HEK293 (cell line): ENCODE data around the gene KCNB1.
A peak's percentile ranks its signal among the peaks of the same experiment; 100 is the strongest.
"Not testable (repeated sequence)": the region's sequence is repeated elsewhere in the genome, so short reads cannot be mapped to it uniquely, and the experiment has no call there.

Experiments
- CTCF ChIA-PET: fragments of 350-600 bp; formaldehyde crosslinking; extraction: SDS; loops from one replicate; lab custom pipeline; 2021; ENCODE audit warnings: antibody characterized with exemption; lab: Yijun Ruan, JAX
- POLR2A ChIA-PET: fragments of 300-600 bp; formaldehyde crosslinking; extraction: SDS; loops from one replicate; lab custom pipeline; 2020; ENCODE audit warnings: antibody characterized with exemption, inconsistent platforms; lab: Yijun Ruan, JAX
- H3K27ac ChIP-seq: fragments of 200-500 bp; sonication (Bioruptor generic); 2 replicates; pipeline ENCODE4 v1.5.1; 2014; ENCODE audit warnings: low read depth, low read length, control low read depth, inconsistent platforms; ENCODE audit errors: extremely low read depth
- H3K36me3 ChIP-seq, 2 experiments: fragments of 200-500 bp in 1 of 2; sonication (Bioruptor generic) in 1 of 2; 1 replicate in 1 of 2; 2 replicates in 1 of 2; pipeline ENCODE4 v1.5.1; 2014 to 2017; ENCODE audit warnings: inconsistent platforms in 2 of 2, low read length in 2 of 2; ENCODE audit not compliant: control insufficient read depth in 2 of 2, insufficient read depth in 1 of 2
- H3K4me1 ChIP-seq: fragments of 200-500 bp; sonication (Bioruptor generic); 2 replicates; pipeline ENCODE4 v1.5.1; 2014; ENCODE audit warnings: mild to moderate bottlenecking, low read length, inconsistent platforms; ENCODE audit not compliant: control insufficient read depth, insufficient read depth
- H3K4me3 ChIP-seq: 2 replicates; pipeline ENCODE4 v1.5.1; 2011; ENCODE audit warnings: low read depth, mild to moderate bottlenecking, control low read depth, low read length, moderate library complexity
- H3K9me3 ChIP-seq: fragments of 200-500 bp; sonication (Bioruptor generic); 2 replicates; pipeline ENCODE4 v1.5.1; 2014; ENCODE audit warnings: low read depth, low read length, inconsistent platforms; ENCODE audit not compliant: control insufficient read depth, insufficient read depth
- MEIS1 ChIP-seq: sonication (generic); formaldehyde crosslinking; IDR thresholded peaks from 2 replicates; pipeline ENCODE4 v1.8.1; 2022; ENCODE audit warnings: missing genetic modification reagents, mild to moderate bottlenecking, borderline replicate concordance
- TRIM28 ChIP-seq: IDR thresholded peaks from 2 replicates; pipeline ENCODE4 v1.6.1; 2011; ENCODE audit warnings: low read length, control low read depth, borderline replicate concordance
- ZIC2 ChIP-seq: fragments of 450-650 bp; formaldehyde crosslinking; IDR thresholded peaks from 2 replicates; pipeline ENCODE4 v1.5.1; 2016; ENCODE audit warnings: missing biosample characterization, missing genetic modification characterization
- ZNF335 ChIP-seq: fragments of 450-650 bp; formaldehyde crosslinking; conservative IDR thresholded peaks from 2 replicates; pipeline ENCODE4 v1.5.1; 2016; ENCODE audit warnings: missing biosample characterization, missing genetic modification characterization
- ZNF623 ChIP-seq: fragments of 450-650 bp; formaldehyde crosslinking; IDR thresholded peaks from 2 replicates; pipeline ENCODE4 v1.5.1; 2016; ENCODE audit warnings: missing biosample characterization, missing genetic modification characterization
- ZNF701 ChIP-seq: fragments of 450-650 bp; formaldehyde crosslinking; IDR thresholded peaks from 2 replicates; pipeline ENCODE4 v1.5.1; 2016; ENCODE audit warnings: missing biosample characterization, missing genetic modification characterization
- ZNF707 ChIP-seq: fragments of 450-650 bp; formaldehyde crosslinking; IDR thresholded peaks from 2 replicates; pipeline ENCODE4 v1.5.1; 2016; ENCODE audit warnings: missing biosample characterization, missing genetic modification characterization
- TF ChIP-seq, protein P1 (sequence below): fragments of 450-650 bp; formaldehyde crosslinking; IDR thresholded peaks from 2 replicates; pipeline ENCODE4 v1.5.1; 2016; ENCODE audit warnings: missing biosample characterization, missing genetic modification characterization
- TF ChIP-seq, protein P2 (sequence below): fragments of 450-650 bp; formaldehyde crosslinking; IDR thresholded peaks from 2 replicates; pipeline ENCODE4 v1.5.1; 2016; ENCODE audit warnings: missing biosample characterization, missing genetic modification characterization
- TF ChIP-seq, protein P3 (sequence below): fragments of 450-650 bp; formaldehyde crosslinking; conservative IDR thresholded peaks from 2 replicates; pipeline ENCODE4 v1.5.1; 2016; ENCODE audit warnings: low read depth, missing biosample characterization, missing genetic modification characterization
- TF ChIP-seq, protein P4 (sequence below): sonication (generic); formaldehyde crosslinking; IDR thresholded peaks from 2 replicates; pipeline ENCODE4 v1.8.1; 2022; ENCODE audit warnings: mild to moderate bottlenecking, moderate library complexity, missing genetic modification reagents

The KCNB1 gene

DNA sequence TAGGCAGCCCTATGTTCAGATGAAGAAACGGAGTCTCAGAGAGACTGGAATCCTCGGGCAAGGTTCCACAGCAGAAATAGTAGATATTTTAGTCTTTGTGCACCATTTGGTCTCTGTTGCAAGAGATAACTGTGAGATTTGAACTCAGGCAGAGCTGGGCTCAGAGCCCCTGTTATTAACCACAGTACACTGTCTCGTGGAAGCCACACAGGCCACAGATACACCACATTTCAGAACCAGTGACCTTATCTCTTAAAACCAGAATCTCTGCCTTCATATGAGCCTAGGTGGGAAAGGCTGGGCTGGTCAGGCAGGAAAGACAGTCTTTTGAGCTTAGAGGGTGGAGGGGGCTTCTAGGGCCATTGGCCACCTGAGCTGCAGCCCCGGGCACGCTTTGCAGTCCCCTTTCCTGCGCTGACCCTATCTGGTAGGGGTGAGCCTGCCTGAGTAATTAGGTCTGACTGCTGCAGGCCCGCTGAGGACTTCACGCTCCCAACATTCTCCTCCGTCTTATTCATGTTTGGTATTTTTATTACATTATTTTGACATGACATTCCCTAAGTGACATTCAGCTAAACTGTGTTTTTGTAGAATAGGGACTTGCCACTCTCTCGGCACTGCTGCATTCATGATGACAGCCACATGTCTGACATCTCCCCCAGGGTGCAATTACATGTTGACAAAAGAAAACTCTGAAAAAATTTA is 71.1 kb downstream of the KCNB1 start:
- Histone ChIP-seq H3K27ac (no peak overlapping the region), H3K36me3 (no peaks in the 10 kb centered on the region), H3K4me3 (no peak overlapping the region), H3K4me1 (no peaks in the 10 kb centered on the region), H3K9me3 (no peaks in the 10 kb centered on the region)
- TF ChIP-seq MEIS1 (CRISPR knock-in tag): no peak
- ChIA-PET CTCF (interaction anchor here (0.9 kb wide), 1 partner anchor 78 kb away, joined by 4 read pairs; no protein-coding TSS in a partner anchor), POLR2A (interaction anchor here (0.6 kb wide), 1 partner anchor 77 kb away, joined by 3 read pairs; no protein-coding TSS in a partner anchor)

DNA sequence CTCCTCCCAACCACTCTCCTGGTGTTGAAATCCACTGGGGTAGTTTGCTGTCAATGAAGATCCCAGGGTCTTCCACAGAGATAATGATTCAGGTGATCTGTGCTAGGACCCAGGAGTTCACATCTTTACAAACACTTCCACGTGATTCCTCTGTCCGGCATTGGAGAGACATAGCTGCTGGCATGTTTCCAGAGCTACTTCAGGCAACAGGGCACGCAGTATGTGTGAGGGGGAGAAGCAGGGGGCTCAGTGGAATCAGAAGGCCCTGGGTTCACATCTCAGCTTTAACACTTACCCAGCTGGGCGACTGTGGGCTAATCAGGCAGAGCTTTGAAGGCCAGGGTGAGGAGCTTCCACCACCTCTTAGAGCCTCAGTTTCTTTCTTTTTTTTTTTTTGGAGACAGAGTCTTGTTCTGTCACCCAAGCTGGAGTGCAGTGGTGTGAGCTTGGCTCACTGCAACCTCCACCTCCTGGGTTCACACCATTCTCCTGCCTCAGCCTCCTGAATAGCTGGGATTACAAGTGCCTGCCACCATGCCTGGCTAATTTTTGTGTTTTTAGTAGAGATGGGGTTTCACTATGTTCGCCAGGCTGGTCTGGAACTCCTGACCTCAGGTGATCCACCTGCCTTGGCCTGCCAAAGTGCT is 72.4 kb downstream of the KCNB1 start:
- H3K27ac ChIP-seq, H3K36me3 ChIP-seq: not testable (repeated sequence)
- TF ChIP-seq, protein P1, sequence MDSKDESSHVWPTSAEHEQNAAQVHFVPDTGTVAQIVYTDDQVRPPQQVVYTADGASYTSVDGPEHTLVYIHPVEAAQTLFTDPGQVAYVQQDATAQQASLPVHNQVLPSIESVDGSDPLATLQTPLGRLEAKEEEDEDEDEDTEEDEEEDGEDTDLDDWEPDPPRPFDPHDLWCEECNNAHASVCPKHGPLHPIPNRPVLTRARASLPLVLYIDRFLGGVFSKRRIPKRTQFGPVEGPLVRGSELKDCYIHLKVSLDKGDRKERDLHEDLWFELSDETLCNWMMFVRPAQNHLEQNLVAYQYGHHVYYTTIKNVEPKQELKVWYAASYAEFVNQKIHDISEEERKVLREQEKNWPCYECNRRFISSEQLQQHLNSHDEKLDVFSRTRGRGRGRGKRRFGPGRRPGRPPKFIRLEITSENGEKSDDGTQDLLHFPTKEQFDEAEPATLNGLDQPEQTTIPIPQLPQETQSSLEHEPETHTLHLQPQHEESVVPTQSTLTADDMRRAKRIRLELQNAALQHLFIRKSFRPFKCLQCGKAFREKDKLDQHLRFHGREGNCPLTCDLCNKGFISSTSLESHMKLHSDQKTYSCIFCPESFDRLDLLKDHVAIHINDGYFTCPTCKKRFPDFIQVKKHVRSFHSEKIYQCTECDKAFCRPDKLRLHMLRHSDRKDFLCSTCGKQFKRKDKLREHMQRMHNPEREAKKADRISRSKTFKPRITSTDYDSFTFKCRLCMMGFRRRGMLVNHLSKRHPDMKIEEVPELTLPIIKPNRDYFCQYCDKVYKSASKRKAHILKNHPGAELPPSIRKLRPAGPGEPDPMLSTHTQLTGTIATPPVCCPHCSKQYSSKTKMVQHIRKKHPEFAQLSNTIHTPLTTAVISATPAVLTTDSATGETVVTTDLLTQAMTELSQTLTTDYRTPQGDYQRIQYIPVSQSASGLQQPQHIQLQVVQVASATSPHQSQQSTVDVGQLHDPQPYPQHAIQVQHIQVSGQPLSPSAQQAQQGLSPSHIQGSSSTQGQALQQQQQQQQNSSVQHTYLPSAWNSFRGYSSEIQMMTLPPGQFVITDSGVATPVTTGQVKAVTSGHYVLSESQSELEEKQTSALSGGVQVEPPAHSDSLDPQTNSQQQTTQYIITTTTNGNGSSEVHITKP (tag by site-specific recombination): peak; percentile 85
- 0 out of 2 replicates have a peak, but pooled peaks have one; percentile 7 for TF ChIP-seq ZNF335 (tag by site-specific recombination)
- TF ChIP-seq, protein P2, sequence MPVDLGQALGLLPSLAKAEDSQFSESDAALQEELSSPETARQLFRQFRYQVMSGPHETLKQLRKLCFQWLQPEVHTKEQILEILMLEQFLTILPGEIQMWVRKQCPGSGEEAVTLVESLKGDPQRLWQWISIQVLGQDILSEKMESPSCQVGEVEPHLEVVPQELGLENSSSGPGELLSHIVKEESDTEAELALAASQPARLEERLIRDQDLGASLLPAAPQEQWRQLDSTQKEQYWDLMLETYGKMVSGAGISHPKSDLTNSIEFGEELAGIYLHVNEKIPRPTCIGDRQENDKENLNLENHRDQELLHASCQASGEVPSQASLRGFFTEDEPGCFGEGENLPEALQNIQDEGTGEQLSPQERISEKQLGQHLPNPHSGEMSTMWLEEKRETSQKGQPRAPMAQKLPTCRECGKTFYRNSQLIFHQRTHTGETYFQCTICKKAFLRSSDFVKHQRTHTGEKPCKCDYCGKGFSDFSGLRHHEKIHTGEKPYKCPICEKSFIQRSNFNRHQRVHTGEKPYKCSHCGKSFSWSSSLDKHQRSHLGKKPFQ (tag by site-specific recombination): peak; percentile 92
- TF ChIP-seq, all 188 proteins: peak for 3; not testable (repeated sequence) for 185
- H3K4me1 ChIP-seq, H3K4me3 ChIP-seq, H3K9me3 ChIP-seq, POLR2A ChIA-PET, CTCF ChIA-PET: not testable (repeated sequence)

DNA sequence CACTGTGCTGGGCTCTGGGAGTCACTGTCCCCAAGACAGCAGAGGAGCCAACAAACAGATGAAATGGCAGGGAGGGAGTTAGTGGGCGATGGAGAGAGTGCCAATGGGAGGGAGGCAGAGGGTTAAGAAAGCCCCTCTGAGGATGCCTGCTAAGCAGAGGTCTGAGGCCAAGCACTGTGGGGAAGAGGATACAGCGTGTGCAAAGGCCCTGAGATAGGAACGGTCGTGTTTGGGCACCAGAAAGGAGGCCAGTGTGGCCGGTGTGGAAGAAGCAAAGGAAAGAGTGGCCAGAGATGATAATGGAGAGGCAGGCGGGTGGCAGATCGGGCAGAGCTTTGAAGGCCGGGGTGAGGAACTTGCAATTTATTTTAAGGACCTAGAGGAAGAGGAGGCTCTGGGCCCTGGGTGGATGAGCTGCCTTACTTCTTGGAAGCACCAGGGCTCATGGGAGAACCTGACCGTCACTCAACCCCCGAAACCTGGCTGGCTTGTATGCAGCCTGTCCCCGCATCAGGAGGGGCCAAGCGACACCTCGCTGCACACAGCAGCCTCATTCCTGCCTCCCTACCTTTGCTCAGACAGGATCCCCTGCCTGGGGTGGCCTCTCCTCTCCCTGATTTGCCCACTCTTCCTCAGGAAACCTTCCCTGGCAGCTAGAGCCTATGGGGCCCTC is 73.0 kb downstream of the KCNB1 start:
- Histone ChIP-seq H3K4me1 (no peaks in the 10 kb centered on the region), H3K4me3 (no peak overlapping the region), H3K27ac (no peak overlapping the region), H3K36me3 (no peaks in the 10 kb centered on the region), H3K9me3 (no peaks in the 10 kb centered on the region)
- no peak for TF ChIP-seq TRIM28
- TF ChIP-seq ZNF623 (tag by site-specific recombination): peak; percentile 90
- CTCF ChIA-PET: no interaction called here
- POLR2A ChIA-PET: no interaction called here

DNA sequence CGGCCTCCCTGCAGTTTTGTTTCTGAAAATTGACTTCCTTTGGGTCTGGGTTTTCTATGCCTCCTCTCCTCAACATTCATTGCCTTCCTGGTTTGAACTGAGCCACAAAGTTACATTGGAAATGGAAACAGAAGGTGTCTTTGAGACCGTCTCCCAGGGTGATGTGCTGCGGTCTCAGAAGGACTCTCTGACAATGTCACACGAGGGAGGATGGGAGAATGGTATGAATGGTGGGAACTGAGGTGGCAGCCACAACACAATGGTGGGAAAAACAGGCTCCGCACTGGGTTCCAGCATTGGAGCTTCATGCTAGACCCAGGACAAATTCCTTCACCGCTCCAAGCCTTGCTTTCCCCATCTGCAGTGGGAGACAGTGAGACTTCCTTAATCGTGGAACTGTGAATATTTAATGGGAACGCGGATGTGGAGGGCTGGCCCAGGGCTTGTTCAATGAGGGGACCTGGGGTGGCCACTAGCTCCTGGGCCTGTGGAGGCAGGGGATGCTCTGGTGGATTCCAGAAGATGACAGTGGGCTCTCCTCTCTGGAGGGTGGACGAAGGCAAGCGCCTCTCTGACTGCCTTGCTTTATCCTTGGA is 73.9 kb downstream of the KCNB1 start:
- CTCF ChIA-PET: no interaction called here

More for the DNA sequence above, 73.9 kb downstream of the KCNB1 start:
- POLR2A ChIA-PET: no interaction called here
- Histone ChIP-seq H3K4me3 (no peak overlapping the region), H3K4me1 (no peaks in the 10 kb centered on the region), H3K9me3 (no peaks in the 10 kb centered on the region), H3K27ac (no peak overlapping the region), H3K36me3 (no peaks in the 10 kb centered on the region)
- TF ChIP-seq MEIS1 (CRISPR knock-in tag) (no peak), ZNF701 (tag by site-specific recombination) (no peak), ZIC2 (no peak), ZNF707 (tag by site-specific recombination) (no peak)
- TF ChIP-seq, protein P3, sequence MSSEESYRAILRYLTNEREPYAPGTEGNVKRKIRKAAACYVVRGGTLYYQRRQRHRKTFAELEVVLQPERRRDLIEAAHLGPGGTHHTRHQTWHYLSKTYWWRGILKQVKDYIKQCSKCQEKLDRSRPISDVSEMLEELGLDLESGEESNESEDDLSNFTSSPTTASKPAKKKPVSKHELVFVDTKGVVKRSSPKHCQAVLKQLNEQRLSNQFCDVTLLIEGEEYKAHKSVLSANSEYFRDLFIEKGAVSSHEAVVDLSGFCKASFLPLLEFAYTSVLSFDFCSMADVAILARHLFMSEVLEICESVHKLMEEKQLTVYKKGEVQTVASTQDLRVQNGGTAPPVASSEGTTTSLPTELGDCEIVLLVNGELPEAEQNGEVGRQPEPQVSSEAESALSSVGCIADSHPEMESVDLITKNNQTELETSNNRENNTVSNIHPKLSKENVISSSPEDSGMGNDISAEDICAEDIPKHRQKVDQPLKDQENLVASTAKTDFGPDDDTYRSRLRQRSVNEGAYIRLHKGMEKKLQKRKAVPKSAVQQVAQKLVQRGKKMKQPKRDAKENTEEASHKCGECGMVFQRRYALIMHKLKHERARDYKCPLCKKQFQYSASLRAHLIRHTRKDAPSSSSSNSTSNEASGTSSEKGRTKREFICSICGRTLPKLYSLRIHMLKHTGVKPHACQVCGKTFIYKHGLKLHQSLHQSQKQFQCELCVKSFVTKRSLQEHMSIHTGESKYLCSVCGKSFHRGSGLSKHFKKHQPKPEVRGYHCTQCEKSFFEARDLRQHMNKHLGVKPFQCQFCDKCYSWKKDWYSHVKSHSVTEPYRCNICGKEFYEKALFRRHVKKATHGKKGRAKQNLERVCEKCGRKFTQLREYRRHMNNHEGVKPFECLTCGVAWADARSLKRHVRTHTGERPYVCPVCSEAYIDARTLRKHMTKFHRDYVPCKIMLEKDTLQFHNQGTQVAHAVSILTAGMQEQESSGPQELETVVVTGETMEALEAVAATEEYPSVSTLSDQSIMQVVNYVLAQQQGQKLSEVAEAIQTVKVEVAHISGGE: no peak
- TF ChIP-seq, protein P4, sequence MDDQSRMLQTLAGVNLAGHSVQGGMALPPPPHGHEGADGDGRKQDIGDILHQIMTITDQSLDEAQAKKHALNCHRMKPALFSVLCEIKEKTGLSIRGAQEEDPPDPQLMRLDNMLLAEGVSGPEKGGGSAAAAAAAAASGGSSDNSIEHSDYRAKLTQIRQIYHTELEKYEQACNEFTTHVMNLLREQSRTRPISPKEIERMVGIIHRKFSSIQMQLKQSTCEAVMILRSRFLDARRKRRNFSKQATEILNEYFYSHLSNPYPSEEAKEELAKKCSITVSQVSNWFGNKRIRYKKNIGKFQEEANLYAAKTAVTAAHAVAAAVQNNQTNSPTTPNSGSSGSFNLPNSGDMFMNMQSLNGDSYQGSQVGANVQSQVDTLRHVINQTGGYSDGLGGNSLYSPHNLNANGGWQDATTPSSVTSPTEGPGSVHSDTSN (CRISPR knock-in tag): no peak
